GM19043 (cell line): ENCODE data around the gene PLXNA2.

ENCODE experiments used
- ATAC-seq: cut with Tn5 transposase; IDR thresholded peaks from one replicate; pipeline ENCODE4 v1.9.1; 2021; ENCODE audit warnings: low read depth; ENCODE audit not compliant: unreplicated experiment

PLXNA2 gene

DNA sequence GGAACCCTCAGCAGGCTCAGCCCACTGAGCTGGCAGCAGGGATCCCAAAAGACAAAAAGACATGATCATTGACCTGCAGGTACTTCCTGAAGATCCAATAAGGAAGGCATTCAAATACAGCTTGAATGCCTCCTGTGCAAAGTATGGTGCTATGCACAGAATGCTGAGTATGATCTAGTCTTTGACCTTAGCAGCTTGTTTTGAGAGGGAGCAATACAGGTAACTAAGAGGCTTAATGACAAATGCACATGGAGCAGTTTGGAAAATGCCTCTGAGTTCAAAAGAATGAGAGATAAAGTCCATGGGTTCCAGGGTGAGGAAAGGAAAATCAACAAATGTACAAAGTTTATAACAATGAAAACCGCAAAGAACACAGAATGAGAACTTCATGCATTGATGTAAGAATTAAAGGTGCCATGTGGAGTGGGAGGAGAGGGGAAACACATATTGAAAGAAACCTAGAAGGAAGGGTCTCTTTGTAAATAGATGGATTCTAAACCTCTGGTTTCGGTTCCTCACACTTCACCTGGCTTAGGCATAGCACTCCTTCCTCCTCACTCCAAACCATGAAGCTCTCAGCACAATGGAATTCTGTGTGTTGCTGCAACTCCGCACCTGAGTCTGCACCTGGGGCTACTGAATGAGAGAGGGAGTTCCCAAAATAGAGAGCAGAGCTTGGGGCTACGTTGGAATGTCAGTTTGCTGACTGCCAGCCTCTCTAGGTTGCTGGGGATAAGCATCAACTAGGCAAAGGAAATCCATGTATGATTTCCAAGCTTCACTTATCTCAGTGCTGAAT lies 77.6 kb downstream of the PLXNA2 start:
- ATAC-seq = no peak

DNA sequence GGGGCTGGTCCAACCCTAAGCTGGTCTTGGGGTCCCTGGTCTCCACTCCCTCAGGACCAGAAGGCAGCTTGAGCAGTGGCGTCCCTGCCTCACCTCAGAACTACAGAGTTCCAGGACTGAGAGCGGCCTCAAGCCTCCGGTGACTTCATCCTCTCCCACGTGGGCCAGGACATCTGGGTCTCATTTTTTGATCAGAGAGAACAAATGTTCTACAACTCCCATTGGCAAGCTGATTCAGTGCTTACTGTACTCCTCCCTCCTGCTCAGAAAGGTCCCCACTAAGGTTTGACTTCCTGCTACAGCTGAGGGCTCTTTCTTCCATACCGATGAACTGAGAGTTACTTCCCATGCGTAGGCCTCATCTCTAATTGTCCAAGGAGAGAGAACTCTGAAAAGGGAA lies 78.5 kb downstream of the PLXNA2 start:
- no peak for ATAC-seq

DNA sequence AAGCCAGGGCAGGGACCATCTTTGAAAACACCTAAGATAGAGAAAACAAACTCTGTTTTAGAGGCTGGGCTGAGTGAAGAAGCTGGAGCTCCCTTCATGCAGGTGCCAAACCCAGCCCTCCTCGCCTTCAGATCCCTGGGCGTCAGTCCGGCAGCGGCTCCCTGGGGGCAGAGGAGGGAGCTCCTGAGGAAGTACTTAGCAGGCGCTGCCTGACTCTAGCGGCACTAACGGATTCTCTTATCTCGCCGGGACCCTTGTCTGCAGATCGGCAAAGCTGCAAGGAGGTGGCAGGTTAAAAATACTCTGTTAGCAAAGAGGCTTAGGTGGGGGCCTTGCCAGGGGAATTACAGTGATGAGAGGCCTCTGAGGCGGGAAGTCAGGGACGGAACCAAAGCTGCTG lies 79.6 kb downstream of the PLXNA2 start:
- no peak for ATAC-seq

- ATAC-seq = no peak
Measured at GRCh38 chr1:208163539-208163938, 80.6 kb downstream of the PLXNA2 start.

DNA sequence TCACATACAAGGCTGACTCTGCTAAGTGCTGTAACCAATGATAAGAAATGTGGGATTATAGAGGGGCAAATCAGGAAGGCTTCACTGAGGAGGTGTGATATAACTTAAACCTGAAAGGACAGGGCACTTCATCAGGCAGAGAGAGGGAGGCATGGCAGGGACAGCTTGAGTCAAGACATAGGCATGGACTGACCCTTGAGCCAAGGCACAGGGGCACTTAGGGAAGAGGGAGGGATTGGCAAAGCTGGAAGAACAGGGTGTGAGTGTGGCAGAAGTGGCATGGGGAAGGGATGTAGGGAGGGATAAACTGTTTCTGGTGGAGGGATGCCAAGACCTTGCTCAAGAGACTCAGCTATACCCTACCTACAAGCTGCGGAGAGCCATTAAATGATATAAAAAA lies 81.3 kb downstream of the PLXNA2 start:
- ATAC-seq = no peak

DNA sequence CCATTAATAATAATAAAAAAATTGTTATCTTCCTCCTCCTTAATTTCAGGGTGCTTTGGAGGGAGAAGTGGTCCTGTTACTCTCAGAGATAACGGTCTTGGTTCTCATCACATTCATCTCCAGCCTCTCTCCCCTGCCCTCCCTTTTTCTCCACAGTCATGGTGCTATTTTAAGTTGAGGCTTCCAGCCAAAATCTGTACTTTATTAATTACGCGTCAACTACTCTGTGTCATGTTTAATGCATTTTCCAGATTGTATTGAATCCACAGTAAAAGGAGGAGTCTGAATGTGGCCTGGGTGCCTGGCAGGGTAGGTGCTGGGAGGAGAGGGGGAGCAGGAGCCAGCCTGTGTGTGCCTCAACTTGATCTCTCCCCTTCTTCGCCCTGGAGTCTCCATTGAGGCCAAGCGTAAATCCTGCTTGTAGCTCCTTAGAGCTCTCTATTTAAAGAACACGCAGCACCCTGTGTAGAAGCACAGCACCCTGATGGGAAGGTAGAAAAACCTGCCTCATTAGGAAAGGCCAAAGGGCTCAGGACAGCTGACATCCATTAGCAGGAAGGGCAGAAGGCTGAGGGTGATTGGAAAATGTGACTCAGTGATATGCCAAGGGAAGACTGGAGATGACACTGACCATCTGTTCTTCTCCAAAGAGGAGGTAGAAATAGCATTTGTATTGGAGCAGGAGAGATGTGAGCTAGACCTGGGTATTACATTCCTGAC lies 82.4 kb downstream of the PLXNA2 start:
- ATAC-seq = no peak

DNA sequence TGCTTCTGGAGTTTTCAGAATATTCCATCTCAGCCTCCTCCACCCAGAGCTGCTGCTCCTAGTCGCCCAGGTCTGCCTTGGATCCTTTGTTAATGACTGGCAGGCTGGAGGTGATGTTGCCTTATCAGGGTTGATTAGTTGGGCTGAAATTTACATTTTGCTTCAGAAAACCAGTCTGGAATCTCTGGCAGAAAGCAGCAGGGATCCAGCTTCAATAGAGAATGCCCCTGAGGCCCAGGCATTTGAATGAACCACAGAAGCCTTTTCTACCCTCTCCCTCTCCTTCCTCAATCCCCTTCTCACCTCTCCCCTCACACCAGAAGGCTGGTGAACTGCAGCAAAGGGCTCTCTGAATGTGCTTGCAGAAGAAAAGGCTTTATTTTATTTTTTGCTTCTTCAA lies 83.2 kb downstream of the PLXNA2 start:
- ATAC-seq = no peak

- ATAC-seq = no peak
Measured at GRCh38 chr1:208160259-208160819, 83.8 kb downstream of the PLXNA2 start.

DNA sequence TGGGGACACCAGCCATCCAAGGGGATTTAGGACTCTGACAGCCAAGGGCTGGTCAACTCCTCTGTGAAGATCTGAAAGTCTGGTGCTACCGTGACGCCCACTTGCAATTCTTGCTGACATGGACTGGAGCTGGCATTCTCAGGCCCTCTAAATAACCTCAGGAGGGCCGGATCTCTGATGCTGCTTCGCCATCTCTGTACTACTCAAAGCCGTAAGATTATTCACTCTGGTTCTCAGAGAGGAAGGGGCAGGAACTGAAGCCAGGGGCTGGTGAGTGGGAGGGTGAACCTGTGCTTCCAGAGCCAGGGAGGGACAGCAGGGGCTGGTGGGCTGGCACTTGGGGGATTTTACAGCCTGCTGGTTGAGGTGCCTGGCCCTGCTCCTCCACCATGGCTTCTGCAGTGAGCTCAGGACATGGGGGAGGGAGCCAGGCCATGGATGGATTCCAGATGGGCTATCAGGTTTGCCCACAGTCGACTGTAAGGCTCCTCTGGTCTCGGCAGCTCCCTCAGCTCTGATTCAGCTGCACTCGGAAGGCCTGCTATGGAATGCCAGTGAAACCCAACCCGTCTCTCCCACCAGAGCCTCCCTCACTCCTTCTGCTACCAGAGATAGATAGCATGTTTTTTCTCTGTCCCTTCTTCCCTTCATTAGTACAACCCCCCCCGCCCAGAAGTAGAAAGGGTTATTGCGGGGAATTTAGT lies 84.5 kb downstream of the PLXNA2 start:
- ATAC-seq = no peak

GRCh38 chr1:208158640-208159554 lies 85.3 kb downstream of the PLXNA2 start:
- no peak for ATAC-seq

DNA sequence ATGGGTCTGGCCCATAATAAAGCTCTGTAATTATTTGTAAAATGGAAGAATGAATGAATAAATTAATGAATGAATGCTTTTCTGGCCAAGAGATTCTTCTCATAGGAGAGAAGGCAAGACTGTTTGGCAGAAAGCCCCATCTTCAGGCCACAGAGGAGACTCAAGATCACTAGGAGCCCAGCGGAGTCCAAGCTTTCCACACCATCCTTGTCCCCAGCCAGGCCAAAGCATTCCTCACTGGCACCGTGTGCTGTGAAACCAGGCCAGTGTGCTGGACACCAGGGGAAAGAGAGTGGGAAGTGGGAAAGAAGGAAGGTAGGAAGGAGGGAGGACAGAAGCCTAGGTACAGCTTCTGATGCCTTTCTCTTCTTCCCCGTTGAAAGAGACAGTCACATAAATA lies 86.4 kb downstream of the PLXNA2 start:
- no peak for ATAC-seq

DNA sequence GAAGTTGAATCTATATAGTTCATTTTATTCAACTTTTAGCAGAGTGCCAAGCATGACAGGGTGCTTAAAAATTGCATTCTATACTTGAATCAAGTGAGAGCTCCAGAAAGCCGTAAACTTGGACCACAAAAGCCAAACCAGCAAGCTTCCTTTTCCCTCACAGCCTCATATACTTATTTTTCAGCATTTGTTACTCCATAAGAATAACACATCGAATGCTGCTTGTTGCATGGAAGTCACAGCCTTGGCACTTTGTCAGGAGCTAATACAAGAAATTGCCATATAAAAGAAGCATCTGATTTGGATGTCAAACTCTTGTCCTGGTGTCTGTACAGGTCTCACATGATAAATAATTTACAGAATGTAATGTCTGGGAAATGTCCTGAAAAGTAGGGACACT lies 87.4 kb downstream of the PLXNA2 start:
- ATAC-seq = no peak

GRCh38 chr1:208156310-208156709 lies 87.9 kb downstream of the PLXNA2 start:
- ATAC-seq = no peak

DNA sequence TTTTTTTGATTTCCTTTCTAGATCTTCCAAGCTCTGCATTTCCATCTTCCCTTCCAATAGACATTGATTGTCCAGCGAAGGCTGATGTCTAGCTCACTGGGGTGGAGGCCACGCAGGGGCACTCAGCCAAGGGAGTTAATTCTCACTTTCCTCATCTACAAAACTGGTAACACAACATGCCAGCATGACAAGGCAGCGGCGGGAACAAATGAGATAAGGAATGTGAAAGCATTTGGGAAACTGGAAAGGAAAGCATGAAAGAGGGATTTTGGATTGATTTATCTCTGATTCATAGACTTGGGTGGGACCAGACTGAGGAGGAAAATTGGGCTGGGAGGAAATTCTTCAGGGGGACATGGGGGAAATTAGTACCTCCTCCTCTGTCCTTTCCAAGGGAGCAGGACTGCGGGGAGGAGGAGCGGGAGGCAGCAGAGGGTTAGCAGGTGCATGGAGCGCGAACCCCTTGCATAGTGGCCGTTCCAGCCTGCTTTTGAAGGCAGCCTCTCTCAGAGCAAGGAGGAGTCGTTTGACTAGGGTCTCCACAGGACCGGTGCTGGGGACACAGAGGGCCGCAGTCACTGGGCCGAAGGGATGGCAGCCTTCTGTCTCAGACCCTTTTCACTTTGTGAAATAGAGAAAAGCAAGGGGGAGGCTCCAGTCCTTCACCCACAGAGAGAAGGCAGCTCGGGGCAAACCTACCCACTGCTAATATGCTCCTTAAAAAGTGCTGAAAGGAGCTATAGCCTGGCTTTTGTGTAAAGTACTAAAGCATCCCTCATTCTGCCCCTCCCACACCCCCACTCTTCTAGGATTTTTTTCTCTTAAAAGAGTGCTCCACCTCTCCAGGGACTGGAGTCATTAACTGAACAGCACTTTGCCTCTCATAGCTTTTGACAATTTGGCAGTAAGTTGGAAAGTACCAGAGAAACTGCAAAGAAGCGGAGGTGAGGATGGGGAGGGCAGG lies 89.2 kb downstream of the PLXNA2 start:
- no peak for ATAC-seq

GRCh38 chr1:208154040-208154439 lies 90.1 kb downstream of the PLXNA2 start:
- no peak for ATAC-seq

DNA sequence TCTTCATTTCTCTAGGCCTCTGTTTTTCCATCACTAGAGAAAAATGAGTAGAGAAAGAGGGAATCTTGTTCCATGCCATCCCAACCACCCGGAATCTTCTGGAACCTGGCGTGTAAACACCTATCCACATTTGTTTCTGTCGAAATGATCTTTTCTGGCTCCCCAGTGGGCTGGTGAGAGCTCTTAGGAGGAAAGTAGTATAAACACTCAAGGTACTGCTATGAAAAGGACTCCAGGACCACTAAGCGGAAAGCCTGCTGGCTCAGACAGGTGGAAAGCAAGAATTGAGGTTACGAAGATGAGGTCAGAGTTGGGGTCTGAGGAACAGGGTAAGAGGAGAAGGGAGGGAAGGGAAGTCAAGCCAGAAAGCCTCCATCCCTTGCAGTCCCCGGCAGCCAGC lies 90.8 kb downstream of the PLXNA2 start:
- ATAC-seq = no peak

GRCh38 chr1:208151728-208152598 lies 92.2 kb downstream of the PLXNA2 start:
- ATAC-seq = no peak

GRCh38 chr1:208150833-208151458 lies 93.2 kb downstream of the PLXNA2 start:
- ATAC-seq = no peak
